ENCODE data around the gene INPP5A. TPM values are rescaled to one million over a fixed set of nuclear protein-coding genes. Genes with fewer than 3 reads are reported as not detected.

Gene INPP5A
- total and polyA plus RNA-seq, 2 of the 13 experiments (the other 11 are each of a cell fraction or from before 2014, with no cell fraction given): 17.5 to 37.9 TPM

DNA sequence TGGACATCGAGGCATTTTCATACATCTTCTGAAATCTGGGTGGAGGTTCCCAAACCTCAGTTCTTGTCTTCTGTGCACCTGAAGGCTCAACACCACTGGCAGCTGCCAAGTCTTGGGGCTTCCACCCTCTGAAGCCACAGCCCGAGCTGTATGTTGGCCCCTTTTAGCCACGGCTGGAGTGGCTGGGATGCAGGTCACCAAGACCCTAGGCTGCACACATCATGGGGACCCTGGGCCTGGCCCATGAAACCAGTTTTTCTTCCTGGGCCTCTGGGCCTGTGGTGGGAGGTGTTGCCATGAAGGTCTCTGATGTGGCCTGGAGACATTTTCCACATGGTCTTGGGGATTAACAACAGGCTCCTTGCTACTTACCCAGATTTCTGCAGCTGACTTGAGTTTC lies 62.1 kb downstream of the INPP5A start (continued):
- no peak for TF ChIP-seq PRMT3 (CRISPR knock-in tag; IDR thresholded peaks at IDR 0.05; ENCODE audit: borderline replicate concordance, low read depth)

DNA sequence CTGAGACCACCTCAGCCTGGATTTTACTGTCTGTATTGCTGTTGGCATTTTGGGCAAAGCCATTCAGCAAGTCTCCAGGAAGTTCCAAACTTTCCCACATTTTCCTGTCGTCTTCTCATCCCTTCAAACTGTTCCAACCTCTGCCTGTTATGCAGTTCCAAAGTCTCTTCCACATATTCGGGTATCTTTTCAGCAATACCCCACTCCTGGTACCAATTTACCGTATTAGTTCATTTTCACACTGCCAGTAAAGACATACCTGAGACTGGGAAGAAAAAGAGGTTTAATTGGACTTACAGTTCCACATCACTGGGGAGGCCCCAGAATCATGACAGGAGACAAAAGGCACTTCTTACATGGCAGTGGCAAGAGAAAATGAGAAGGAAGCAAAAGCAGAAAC lies 62.8 kb downstream of the INPP5A start:
- intact Hi-C loops (cut with micrococcal nuclease; ENCODE audit: unreplicated experiment) (no loop called here), in situ Hi-C loops (cut with HindIII; ENCODE audit: extremely low pct_ligation_motif_present, low pct_unique_long_range_greater_than_20kb) (no loop called here)
- DNase-seq (ENCODE audit: low spot score) (no peak), FAIRE-seq (no peak), ATAC-seq (no peak)
- no peaks in the 10 kb centered on the region for H3K27me3 ChIP-seq (ENCODE audit: control insufficient read depth in 1 of 2, insufficient read depth in 2 of 2, low read length in 2 of 2)
- H2AFZ ChIP-seq (ENCODE audit: low read length): no peak overlapping the region
- peaks cover 30% of the 10 kb centered on the region for H3K9me3 ChIP-seq (ENCODE audit: low read length)
- BruUV-seq (replicated peaks): no TSS peak
- no peaks in the 10 kb centered on the region for H3K36me3 ChIP-seq (replicated peaks in 1 of 2; ENCODE audit: control insufficient read depth in 1 of 2, insufficient read depth in 2 of 2, low read length in 2 of 2)
- H3K27ac ChIP-seq (ENCODE audit: extremely low read length, insufficient read depth, low read length): no peak overlapping the region
- H3K9ac ChIP-seq (ENCODE audit: insufficient read depth, low read depth, low read length): no peak overlapping the region
- no peaks in the 10 kb centered on the region for H4K20me1 ChIP-seq (ENCODE audit: insufficient read depth, low read length)
- 79% methylated on average over 3 of the region's 3 CpGs for WGBS (ENCODE audit: low lambda C conversion rate)
- no peak overlapping the region for H3K4me3 ChIP-seq (replicated peaks in 1 of 3; ENCODE audit: insufficient read depth in 1 of 3, low read depth in 2 of 3, low read length in 3 of 3)
- H3K4me1 ChIP-seq (ENCODE audit: insufficient read depth, low read length): peaks cover 17% of the 10 kb centered on the region
- H3K79me2 ChIP-seq (ENCODE audit: insufficient read depth, low read length): peaks cover 29% of the 10 kb centered on the region
- ChIA-PET CTCF (ENCODE audit: low intra/inter-chr PET ratio, low total read pairs) (no interaction called here), POLR2A (no interaction called here)
- no peak overlapping the region for H3K4me2 ChIP-seq (ENCODE audit: low read depth, low read length)
- TF ChIP-seq, protein P1, sequence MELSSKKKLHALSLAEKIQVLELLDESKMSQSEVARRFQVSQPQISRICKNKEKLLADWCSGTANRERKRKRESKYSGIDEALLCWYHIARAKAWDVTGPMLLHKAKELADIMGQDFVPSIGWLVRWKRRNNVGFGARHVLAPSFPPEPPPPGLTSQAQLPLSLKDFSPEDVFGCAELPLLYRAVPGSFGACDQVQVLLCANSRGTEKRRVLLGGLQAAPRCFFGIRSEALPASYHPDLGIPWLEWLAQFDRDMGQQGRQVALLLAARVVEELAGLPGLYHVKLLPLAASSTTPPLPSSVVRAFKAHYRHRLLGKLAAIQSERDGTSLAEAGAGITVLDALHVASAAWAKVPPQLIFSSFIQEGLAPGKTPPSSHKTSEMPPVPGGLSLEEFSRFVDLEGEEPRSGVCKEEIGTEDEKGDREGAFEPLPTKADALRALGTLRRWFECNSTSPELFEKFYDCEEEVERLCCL (CRISPR knock-in tag; IDR thresholded peaks at IDR 0.05; ENCODE audit: borderline replicate concordance): no peak
- no peak for TF ChIP-seq MEIS1 (CRISPR knock-in tag; IDR thresholded peaks at IDR 0.05; ENCODE audit: borderline replicate concordance)
- TF ChIP-seq, protein P2, sequence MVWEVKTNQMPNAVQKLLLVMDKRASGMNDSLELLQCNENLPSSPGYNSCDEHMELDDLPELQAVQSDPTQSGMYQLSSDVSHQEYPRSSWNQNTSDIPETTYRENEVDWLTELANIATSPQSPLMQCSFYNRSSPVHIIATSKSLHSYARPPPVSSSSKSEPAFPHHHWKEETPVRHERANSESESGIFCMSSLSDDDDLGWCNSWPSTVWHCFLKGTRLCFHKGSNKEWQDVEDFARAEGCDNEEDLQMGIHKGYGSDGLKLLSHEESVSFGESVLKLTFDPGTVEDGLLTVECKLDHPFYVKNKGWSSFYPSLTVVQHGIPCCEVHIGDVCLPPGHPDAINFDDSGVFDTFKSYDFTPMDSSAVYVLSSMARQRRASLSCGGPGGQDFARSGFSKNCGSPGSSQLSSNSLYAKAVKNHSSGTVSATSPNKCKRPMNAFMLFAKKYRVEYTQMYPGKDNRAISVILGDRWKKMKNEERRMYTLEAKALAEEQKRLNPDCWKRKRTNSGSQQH (CRISPR knock-in tag; IDR thresholded peaks at IDR 0.05; ENCODE audit: low read depth): no peak
- no peak for TF ChIP-seq GABPB1 (CRISPR knock-in tag; IDR thresholded peaks at IDR 0.05)
- no peak for TF ChIP-seq NCOR1 (IDR thresholded peaks at IDR 0.05; ENCODE audit: borderline replicate concordance, low read length)
- TF ChIP-seq, protein P3, sequence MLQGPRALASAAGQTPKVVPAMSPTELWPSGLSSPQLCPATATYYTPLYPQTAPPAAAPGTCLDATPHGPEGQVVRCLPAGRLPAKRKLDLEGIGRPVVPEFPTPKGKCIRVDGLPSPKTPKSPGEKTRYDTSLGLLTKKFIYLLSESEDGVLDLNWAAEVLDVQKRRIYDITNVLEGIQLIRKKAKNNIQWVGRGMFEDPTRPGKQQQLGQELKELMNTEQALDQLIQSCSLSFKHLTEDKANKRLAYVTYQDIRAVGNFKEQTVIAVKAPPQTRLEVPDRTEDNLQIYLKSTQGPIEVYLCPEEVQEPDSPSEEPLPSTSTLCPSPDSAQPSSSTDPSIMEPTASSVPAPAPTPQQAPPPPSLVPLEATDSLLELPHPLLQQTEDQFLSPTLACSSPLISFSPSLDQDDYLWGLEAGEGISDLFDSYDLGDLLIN (CRISPR knock-in tag; IDR thresholded peaks at IDR 0.05; ENCODE audit: borderline replicate concordance): no peak
- TF ChIP-seq, protein P4, sequence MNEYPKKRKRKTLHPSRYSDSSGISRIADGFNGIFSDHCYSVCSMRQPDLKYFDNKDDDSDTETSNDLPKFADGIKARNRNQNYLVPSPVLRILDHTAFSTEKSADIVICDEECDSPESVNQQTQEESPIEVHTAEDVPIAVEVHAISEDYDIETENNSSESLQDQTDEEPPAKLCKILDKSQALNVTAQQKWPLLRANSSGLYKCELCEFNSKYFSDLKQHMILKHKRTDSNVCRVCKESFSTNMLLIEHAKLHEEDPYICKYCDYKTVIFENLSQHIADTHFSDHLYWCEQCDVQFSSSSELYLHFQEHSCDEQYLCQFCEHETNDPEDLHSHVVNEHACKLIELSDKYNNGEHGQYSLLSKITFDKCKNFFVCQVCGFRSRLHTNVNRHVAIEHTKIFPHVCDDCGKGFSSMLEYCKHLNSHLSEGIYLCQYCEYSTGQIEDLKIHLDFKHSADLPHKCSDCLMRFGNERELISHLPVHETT (CRISPR knock-in tag; conservative IDR thresholded peaks at IDR 0.05): no peak
- no peak for TF ChIP-seq ZNF766 (CRISPR knock-in tag; IDR thresholded peaks at IDR 0.05; ENCODE audit: borderline replicate concordance)
- TF ChIP-seq, protein P5, sequence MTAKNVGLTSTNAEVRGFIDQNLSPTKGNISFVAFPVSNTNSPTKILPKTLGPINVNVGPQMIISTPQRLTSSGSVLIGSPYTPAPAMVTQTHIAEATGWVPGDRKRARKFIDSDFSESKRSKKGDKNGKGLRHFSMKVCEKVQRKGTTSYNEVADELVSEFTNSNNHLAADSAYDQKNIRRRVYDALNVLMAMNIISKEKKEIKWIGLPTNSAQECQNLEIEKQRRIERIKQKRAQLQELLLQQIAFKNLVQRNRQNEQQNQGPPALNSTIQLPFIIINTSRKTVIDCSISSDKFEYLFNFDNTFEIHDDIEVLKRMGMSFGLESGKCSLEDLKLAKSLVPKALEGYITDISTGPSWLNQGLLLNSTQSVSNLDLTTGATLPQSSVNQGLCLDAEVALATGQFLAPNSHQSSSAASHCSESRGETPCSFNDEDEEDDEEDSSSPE (CRISPR knock-in tag; IDR thresholded peaks at IDR 0.05): no peak
- TF ChIP-seq, protein P6, sequence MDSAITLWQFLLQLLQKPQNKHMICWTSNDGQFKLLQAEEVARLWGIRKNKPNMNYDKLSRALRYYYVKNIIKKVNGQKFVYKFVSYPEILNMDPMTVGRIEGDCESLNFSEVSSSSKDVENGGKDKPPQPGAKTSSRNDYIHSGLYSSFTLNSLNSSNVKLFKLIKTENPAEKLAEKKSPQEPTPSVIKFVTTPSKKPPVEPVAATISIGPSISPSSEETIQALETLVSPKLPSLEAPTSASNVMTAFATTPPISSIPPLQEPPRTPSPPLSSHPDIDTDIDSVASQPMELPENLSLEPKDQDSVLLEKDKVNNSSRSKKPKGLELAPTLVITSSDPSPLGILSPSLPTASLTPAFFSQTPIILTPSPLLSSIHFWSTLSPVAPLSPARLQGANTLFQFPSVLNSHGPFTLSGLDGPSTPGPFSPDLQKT (CRISPR knock-in tag; IDR thresholded peaks at IDR 0.05; ENCODE audit: borderline replicate concordance): no peak
- TF ChIP-seq ZNF546 (CRISPR knock-in tag; conservative IDR thresholded peaks at IDR 0.05): no peak
- no peak for TF ChIP-seq PHF20 (CRISPR knock-in tag; IDR thresholded peaks at IDR 0.05)
- TF ChIP-seq FIP1L1 (IDR thresholded peaks at IDR 0.05; ENCODE audit: borderline replicate concordance, insufficient read depth, low read depth, low read length): no peak
- TF ChIP-seq CHCHD3 (CRISPR knock-in tag; IDR thresholded peaks at IDR 0.05): no peak

Measured in HepG2 (cell line).